ENCODE data around the gene GRK5. TPM values are rescaled to one million over a fixed set of nuclear protein-coding genes. Genes with fewer than 3 reads are reported as not detected.

Gene GRK5
- total RNA-seq, 1 experiment from 2014 or later, result 2.3 TPM

DNA sequence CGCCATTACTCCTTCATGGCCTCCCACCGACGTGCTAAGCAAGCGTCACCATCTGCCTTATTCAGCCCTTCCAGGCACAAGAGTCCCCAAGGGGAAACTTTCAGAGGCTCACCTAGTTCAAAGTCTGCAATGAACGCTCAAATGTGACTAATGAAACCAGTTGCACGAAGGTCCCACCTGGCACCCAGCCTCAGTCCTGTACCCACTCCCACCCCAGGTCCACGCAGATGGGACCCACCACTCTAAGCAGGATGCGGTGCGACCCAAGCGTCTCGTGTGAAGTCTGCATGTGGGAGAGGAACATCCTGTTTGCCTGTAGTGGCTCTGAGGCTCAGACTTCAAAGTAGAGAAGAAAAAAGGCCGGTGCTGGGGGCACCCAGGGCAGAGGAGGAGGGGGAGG, 294.8 kb downstream of the GRK5 start (continued):
- TF ChIP-seq, protein P1, sequence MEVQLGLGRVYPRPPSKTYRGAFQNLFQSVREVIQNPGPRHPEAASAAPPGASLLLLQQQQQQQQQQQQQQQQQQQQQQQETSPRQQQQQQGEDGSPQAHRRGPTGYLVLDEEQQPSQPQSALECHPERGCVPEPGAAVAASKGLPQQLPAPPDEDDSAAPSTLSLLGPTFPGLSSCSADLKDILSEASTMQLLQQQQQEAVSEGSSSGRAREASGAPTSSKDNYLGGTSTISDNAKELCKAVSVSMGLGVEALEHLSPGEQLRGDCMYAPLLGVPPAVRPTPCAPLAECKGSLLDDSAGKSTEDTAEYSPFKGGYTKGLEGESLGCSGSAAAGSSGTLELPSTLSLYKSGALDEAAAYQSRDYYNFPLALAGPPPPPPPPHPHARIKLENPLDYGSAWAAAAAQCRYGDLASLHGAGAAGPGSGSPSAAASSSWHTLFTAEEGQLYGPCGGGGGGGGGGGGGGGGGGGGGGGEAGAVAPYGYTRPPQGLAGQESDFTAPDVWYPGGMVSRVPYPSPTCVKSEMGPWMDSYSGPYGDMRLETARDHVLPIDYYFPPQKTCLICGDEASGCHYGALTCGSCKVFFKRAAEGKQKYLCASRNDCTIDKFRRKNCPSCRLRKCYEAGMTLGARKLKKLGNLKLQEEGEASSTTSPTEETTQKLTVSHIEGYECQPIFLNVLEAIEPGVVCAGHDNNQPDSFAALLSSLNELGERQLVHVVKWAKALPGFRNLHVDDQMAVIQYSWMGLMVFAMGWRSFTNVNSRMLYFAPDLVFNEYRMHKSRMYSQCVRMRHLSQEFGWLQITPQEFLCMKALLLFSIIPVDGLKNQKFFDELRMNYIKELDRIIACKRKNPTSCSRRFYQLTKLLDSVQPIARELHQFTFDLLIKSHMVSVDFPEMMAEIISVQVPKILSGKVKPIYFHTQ (CRISPR knock-in tag; IDR thresholded peaks at IDR 0.05), result no peak
- TF ChIP-seq SMAD4 (CRISPR knock-in tag; IDR thresholded peaks at IDR 0.05), result no peak

DNA sequence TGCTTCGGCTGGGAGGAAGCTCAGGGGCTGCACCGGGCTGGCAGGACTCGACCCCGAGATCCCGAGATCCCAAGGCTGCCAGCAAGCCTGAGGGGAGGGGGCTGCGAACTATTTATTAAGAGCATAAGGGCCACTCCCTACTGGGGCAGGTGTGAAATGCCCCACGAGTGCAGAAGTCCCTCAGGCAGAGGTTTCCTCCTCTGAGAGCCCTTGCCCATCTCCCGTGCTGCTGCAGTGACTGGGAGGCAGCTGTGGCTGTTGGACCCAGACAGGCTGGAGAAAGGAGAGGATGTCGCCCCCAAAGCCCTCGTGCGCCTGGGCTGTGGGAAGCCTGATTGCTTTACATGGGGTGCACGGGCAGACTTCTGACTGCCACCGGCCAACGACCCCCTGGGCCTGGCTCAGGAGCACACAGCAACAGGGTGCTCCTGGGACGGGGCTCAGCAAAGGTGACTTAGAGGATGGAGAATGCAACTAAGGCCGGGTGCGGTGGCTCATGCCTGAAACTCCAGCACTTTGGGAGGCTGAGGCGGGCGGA, 295.3 kb downstream of the GRK5 start:
- Mint-ChIP-seq H3K4me1 (0 out of 2 replicates have a peak, but pooled peaks cover 2% of the 10 kb centered on the region), H3K9me3 (no peaks in the 10 kb centered on the region), H3K27ac (no peak overlapping the region), H3K4me3 (no peak overlapping the region), H3K36me3 (no peaks in the 10 kb centered on the region), H3K27me3 (ENCODE audit: low read depth) (no peaks in the 10 kb centered on the region)
- ATAC-seq (no peak; the same call in 1 of the 2 replicates), DNase-seq (ENCODE audit: low spot score) (no peak)
- TF ChIP-seq GTF2I (CRISPR knock-in tag; conservative IDR thresholded peaks at IDR 0.05), result no peak
- TF ChIP-seq, protein P2, sequence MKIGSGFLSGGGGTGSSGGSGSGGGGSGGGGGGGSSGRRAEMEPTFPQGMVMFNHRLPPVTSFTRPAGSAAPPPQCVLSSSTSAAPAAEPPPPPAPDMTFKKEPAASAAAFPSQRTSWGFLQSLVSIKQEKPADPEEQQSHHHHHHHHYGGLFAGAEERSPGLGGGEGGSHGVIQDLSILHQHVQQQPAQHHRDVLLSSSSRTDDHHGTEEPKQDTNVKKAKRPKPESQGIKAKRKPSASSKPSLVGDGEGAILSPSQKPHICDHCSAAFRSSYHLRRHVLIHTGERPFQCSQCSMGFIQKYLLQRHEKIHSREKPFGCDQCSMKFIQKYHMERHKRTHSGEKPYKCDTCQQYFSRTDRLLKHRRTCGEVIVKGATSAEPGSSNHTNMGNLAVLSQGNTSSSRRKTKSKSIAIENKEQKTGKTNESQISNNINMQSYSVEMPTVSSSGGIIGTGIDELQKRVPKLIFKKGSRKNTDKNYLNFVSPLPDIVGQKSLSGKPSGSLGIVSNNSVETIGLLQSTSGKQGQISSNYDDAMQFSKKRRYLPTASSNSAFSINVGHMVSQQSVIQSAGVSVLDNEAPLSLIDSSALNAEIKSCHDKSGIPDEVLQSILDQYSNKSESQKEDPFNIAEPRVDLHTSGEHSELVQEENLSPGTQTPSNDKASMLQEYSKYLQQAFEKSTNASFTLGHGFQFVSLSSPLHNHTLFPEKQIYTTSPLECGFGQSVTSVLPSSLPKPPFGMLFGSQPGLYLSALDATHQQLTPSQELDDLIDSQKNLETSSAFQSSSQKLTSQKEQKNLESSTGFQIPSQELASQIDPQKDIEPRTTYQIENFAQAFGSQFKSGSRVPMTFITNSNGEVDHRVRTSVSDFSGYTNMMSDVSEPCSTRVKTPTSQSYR (CRISPR knock-in tag; IDR thresholded peaks at IDR 0.05), result no peak
- TF ChIP-seq, protein P3, sequence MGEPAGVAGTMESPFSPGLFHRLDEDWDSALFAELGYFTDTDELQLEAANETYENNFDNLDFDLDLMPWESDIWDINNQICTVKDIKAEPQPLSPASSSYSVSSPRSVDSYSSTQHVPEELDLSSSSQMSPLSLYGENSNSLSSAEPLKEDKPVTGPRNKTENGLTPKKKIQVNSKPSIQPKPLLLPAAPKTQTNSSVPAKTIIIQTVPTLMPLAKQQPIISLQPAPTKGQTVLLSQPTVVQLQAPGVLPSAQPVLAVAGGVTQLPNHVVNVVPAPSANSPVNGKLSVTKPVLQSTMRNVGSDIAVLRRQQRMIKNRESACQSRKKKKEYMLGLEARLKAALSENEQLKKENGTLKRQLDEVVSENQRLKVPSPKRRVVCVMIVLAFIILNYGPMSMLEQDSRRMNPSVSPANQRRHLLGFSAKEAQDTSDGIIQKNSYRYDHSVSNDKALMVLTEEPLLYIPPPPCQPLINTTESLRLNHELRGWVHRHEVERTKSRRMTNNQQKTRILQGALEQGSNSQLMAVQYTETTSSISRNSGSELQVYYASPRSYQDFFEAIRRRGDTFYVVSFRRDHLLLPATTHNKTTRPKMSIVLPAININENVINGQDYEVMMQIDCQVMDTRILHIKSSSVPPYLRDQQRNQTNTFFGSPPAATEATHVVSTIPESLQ (CRISPR knock-in tag; IDR thresholded peaks at IDR 0.05), result no peak
- no peak for TF ChIP-seq ATF1 (CRISPR knock-in tag; IDR thresholded peaks at IDR 0.05)
- no peak for TF ChIP-seq ESRRA (CRISPR knock-in tag; IDR thresholded peaks at IDR 0.05; ENCODE audit: borderline replicate concordance)
- TF ChIP-seq GABPB1 (CRISPR knock-in tag; IDR thresholded peaks at IDR 0.05), result no peak
- TF ChIP-seq NR1H2 (CRISPR knock-in tag; IDR thresholded peaks at IDR 0.05), result no peak
- TF ChIP-seq, protein P4, sequence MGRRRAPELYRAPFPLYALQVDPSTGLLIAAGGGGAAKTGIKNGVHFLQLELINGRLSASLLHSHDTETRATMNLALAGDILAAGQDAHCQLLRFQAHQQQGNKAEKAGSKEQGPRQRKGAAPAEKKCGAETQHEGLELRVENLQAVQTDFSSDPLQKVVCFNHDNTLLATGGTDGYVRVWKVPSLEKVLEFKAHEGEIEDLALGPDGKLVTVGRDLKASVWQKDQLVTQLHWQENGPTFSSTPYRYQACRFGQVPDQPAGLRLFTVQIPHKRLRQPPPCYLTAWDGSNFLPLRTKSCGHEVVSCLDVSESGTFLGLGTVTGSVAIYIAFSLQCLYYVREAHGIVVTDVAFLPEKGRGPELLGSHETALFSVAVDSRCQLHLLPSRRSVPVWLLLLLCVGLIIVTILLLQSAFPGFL (CRISPR knock-in tag; IDR thresholded peaks at IDR 0.05; ENCODE audit: borderline replicate concordance), result no peak
- POLR2A ChIA-PET, result interaction anchor here (0.7 kb wide), 1 partner anchor 168 kb away, joined by 3 read pairs; no protein-coding TSS in a partner anchor
- CTCF ChIA-PET, result interaction anchor here (1.1 kb wide), 2 partner anchors 13 to 100 kb away, joined by 4 to 8 read pairs; no protein-coding TSS in a partner anchor

DNA sequence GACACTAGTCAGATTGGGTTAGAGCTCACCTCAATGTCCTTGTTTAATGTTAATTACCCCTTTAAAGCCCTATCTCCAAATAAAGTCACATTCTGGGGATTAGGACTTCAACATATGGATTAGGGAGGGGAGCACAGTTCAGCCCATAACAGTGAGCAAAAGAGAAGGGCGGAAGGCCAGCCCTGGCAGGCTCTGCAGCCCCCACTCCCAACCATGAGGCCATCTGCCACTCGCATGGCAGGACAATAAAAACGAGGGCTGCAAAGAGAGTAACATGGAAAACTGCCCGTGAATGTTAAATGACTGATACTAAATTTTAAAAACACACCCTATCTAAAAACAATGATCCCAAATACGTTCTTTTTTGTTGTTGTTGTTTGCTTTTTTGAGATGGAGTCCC, 296.4 kb downstream of the GRK5 start:
- no peak overlapping the region for H3K4me3 Mint-ChIP-seq
- DNase-seq (ENCODE audit: low spot score) (no peak), ATAC-seq (no peak)
- H3K27me3 Mint-ChIP-seq (ENCODE audit: low read depth), result no peaks in the 10 kb centered on the region
- no peaks in the 10 kb centered on the region for H3K9me3 Mint-ChIP-seq
- CTCF ChIA-PET, result interaction anchor here (1.1 kb wide), 1 partner anchor 98 kb away, joined by 4 read pairs; no protein-coding TSS in a partner anchor
- H3K27ac Mint-ChIP-seq, result no peak overlapping the region
- TF ChIP-seq RELA (CRISPR knock-in tag; IDR thresholded peaks at IDR 0.05; ENCODE audit: borderline replicate concordance) (no peak), KAT7 (CRISPR knock-in tag; IDR thresholded peaks at IDR 0.05; ENCODE audit: borderline replicate concordance) (no peak), GTF2I (CRISPR knock-in tag; conservative IDR thresholded peaks at IDR 0.05) (no peak), ESRRA (CRISPR knock-in tag; IDR thresholded peaks at IDR 0.05; ENCODE audit: borderline replicate concordance) (no peak), TCF7 (CRISPR knock-in tag; IDR thresholded peaks at IDR 0.05; ENCODE audit: low read depth) (no peak), ELF4 (CRISPR knock-in tag; IDR thresholded peaks at IDR 0.05; ENCODE audit: low read depth) (no peak), ZNF671 (CRISPR knock-in tag; IDR thresholded peaks at IDR 0.05) (no peak)
- TF ChIP-seq, protein P5, sequence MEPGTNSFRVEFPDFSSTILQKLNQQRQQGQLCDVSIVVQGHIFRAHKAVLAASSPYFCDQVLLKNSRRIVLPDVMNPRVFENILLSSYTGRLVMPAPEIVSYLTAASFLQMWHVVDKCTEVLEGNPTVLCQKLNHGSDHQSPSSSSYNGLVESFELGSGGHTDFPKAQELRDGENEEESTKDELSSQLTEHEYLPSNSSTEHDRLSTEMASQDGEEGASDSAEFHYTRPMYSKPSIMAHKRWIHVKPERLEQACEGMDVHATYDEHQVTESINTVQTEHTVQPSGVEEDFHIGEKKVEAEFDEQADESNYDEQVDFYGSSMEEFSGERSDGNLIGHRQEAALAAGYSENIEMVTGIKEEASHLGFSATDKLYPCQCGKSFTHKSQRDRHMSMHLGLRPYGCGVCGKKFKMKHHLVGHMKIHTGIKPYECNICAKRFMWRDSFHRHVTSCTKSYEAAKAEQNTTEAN (CRISPR knock-in tag; IDR thresholded peaks at IDR 0.05), result no peak
- TF ChIP-seq, protein P6, sequence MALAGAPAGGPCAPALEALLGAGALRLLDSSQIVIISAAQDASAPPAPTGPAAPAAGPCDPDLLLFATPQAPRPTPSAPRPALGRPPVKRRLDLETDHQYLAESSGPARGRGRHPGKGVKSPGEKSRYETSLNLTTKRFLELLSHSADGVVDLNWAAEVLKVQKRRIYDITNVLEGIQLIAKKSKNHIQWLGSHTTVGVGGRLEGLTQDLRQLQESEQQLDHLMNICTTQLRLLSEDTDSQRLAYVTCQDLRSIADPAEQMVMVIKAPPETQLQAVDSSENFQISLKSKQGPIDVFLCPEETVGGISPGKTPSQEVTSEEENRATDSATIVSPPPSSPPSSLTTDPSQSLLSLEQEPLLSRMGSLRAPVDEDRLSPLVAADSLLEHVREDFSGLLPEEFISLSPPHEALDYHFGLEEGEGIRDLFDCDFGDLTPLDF (CRISPR knock-in tag; IDR thresholded peaks at IDR 0.05), result no peak
- TF ChIP-seq, protein P7, sequence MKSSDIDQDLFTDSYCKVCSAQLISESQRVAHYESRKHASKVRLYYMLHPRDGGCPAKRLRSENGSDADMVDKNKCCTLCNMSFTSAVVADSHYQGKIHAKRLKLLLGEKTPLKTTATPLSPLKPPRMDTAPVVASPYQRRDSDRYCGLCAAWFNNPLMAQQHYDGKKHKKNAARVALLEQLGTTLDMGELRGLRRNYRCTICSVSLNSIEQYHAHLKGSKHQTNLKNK (CRISPR knock-in tag; IDR thresholded peaks at IDR 0.05), result no peak
- H3K36me3 Mint-ChIP-seq, result no peaks in the 10 kb centered on the region
- H3K4me1 Mint-ChIP-seq, result 0 out of 2 replicates have a peak, but pooled peaks cover 2% of the 10 kb centered on the region
- POLR2A ChIA-PET, result no interaction called here
